GM19467 (cell line): ENCODE results near the gene CHIC2.

Source experiments
- ATAC-seq: cut with Tn5 transposase; IDR thresholded peaks from one replicate; pipeline ENCODE4 v1.9.1; 2021; ENCODE audit warnings: mild to moderate bottlenecking, moderate library complexity; ENCODE audit not compliant: unreplicated experiment

The CHIC2 gene

DNA sequence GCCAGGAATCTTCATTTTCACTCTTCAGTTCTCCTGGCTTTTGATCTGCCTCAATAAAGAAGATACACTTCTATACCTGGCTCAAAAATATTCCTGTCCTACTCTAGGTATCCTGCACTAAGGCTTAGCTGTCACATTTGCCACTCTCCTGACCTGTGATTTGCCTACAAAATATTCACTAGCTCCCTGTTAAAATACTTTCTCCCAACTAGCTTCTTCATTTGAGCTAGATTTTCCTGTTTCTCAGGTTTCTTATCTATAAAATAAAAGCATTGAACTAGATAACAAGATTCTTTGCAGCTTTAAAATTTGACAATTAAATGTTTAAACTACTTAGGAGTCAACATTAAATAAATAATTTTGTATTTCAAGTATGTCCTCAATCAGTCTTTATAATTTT, 53.2 kb downstream of the CHIC2 start:
- ATAC-seq, result no peak

DNA sequence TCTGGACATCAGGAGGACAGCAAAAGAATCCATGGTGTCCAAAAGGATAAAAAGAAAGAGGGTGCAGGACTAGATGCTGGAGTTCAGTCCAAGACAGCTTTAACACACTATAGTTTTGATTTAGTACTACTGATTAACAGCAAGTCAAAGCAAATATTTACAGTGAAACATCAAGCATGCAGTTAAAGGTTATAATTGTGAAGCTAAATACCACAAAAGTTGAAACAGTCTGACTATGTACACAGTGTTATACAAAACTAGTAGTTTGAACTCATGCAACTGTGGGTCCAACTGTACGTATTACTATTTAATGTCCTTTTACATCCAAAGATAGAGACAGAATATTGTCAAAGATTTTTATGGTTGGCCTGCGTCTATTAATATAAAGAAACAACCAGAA, 57.6 kb downstream of the CHIC2 start:
- ATAC-seq, result no peak

DNA sequence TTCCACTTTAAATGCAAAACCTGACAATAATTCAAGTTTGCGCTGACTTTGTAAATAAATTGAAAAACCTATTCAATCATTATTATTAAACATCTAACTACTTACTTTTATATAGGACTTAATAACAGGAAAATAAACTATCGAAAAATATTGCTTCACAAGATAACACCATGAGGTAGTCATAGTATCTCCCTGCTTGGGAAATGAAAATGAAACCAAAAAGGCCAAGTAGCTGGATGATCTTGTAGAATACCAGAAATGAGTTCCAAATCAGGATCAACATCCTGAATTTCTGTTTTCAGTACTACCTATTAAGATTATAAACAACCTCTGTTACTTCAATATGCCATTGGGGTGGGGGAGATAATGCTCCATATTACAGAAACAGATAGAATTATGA, 58.9 kb downstream of the CHIC2 start:
- no peak for ATAC-seq

DNA sequence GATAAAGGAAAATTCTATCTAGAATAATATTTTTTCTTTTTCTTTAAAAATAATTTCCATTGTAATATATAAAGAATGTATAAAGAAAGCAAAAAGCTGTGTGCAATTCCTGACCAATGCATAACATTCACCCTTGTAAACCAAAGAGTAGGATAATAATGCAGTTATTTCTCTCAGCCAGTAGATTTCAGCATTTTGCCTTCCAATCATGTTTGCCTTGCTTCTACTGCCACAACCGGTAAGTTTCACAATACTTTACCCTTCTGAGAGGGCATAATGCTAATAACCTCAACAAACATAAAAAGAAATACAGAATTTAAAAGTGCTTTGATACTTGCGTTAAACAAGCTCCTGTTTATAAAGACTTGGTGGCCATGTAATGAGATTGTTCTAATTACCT, 59.9 kb downstream of the CHIC2 start:
- no peak for ATAC-seq

DNA sequence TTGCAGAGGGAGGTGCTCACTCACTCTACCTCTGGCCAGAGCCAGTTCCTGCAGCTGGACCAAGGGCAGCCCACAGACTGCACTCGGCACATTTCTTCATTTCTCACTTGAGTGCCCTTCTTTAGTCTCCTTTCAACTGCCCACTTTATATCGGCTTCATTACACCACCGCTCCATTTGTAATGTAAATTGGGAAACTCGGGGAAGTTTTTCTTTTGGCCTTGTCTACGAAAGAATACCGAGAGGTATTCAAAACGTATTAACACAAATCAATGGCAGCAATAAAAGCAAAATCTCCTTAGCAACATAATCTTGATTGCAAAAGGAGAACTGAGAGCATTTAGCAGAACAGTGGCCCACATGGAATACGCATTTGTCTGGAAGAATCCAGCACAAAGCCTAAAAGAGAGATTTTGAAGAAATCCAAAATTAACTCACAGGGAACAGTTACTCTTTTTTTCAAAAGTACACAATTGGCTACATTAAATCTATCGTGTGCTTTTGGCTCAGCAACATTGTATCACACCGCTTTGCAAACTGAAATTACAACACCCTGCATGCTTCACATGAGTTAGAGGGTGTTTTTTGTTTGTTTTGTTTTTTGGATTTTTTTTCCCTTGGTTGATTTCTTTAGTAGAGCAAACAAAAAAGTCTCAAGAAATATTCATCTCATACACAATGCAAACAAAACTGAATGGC, 62.6 kb downstream of the CHIC2 start:
- no peak for ATAC-seq

DNA sequence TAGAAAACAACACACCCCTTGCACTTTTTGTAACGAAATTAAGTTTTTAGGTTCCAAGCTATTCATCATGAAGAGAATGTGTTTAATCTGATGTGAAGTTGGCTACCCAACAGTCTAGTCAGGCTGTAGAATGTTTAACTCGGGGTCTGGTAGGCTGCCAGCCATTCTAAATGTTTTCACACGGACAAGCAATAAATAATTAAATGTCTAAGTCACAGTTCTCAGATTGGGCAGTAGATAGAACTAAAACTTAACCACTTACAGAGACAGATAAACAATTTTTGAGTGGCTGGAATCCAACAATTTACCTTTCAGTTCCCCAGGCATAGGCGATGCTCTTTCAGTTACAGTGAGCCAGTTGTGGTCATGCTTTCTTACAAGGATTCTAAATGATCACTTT, 66.5 kb downstream of the CHIC2 start:
- no peak for ATAC-seq

DNA sequence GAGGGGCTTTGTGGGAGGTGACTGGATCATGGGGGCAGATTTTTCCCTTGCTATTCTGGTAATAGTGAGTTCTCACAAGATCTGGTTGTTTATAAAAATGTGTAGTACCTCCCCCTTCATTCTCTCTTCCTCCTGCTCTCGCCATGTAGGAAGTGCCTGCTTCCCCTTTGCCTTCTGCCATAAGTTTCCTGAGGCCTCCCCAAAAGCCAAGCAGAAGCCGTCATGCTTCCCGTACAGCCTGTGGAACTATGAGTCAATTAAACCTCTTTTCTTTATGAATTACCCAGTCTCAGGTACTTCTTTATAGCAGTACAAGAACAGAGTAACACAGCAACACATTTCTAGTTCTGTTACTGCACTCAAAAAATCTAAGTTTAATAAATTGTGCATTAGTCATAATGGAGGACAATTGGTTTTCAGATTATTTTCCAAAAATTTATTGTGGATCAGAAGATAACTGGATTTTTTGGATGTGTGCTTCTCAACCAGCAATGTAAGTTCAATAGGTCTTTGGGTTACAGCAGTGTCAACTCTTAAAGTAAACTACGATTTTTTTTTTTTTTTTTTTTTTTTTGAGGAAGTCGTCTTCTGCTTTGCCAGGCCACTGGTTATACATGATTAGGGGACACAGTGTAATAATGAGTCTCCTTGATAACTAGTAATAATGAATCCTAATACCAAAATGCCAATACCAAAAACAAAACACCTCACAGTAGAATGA, 69.9 kb downstream of the CHIC2 start:
- no peak for ATAC-seq

DNA sequence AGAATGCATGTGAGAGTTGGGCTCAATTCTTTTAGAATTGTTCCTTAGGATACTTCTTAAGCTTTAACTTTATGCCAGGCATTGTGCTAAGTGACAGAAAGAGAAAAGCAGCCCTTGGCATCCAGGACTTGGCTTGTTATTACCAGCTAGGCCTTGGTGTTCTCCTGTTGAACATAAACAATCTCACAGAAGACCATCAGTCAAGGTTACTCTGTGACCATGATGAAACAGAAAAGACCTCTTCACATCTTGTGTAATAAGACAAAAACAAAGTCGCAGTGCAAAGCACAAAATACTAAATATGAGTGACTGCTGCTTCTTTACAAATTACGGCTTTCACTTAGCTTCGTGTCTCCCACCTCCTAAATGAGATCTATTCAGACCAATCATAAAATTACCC, 71.6 kb downstream of the CHIC2 start:
- ATAC-seq, result no peak

DNA sequence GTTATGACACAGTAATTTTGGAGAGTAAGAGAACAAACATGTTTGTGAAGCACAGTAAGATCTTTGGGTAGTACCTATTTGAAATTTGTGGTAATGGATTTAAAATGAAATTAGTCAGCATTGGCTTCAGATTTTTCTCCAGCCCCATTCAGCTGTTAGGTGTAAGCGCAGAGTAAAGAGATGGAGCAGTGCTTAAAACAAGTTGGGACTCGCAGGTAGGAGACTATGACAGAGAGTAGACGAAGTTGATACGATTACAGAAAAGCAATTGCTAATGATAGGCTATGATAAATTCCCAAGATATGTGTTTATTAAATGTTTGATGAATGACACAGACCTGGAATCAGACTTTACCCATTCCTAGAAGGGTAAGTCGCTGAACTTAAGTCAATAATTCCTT, 72.6 kb downstream of the CHIC2 start:
- ATAC-seq, result no peak

DNA sequence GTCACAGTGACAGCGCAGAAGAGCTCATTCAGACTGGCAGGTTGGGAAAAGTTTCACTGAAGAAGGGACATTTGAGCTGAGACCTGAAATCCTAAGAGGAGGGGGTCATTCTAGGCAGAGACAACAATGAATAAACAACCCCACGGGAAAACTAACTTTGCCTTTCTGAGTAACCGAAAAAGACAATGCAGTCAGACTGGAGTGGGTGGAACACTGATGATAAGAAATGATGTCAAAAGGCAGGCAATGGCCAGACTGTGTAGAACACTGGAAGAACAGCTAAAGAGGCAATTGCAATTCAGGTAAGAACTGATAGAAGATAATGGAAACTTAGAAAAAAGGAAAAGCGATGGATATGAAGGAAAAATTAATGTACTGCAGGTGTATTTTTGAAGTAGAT, 73.8 kb downstream of the CHIC2 start:
- no peak for ATAC-seq

DNA sequence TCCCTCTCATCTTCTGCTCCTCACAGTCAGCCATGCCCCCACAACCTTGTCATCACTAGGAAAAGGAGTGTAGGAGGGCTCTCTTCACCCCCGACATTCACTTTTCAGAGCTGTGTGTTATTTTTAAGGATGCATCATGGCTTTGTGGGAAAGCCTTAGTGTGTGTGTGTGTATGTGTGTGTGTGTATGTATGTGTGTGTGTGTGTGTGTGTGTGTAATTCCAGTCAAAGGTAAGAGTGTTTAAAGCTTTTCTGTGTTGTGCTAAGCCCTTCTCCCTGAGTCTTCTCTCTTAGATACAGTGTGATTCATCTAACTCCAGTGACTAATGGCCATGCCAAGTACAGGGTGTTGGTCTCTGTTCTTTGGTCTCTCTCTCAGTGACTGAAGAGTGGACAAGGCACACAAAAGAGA, 76.6 kb downstream of the CHIC2 start:
- ATAC-seq, result no peak

DNA sequence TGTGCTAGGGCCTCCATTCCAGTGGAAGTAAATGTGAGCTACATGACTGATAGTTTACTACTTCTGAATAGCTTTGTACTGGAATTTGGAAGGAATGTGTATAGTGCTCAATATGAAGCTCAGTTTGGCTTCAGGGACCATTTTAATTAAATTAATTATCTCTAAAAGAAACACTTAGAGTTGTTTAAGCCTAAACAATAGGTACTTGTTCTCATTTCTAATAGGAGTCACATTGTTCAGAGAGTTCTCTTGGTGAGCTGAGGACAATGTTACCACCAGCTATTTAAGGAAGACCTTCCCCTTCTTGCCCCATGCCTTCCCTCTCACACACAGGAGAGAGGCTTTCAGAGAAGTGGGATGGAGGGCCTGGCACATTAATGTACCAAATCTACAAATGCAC, 78.3 kb downstream of the CHIC2 start:
- ATAC-seq, result no peak

DNA sequence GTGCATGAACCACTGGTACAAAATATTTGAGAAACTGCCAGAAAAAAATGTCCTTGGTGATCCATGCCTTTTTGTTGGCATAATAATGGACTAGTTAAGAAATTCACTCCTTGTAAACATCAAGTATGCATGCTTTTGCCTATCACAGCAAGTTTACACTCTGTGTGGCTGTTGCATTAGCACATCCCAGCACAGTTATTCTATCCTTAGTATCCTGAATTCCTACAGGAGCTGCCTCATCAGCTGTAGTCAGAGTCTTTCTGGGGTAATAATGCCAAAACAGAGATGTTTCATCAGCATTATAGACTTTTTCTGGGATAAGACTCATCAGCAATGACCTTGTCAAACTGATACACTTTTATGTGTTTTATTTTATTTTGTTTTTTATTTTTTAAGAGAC, 82.8 kb downstream of the CHIC2 start:
- no peak for ATAC-seq

DNA sequence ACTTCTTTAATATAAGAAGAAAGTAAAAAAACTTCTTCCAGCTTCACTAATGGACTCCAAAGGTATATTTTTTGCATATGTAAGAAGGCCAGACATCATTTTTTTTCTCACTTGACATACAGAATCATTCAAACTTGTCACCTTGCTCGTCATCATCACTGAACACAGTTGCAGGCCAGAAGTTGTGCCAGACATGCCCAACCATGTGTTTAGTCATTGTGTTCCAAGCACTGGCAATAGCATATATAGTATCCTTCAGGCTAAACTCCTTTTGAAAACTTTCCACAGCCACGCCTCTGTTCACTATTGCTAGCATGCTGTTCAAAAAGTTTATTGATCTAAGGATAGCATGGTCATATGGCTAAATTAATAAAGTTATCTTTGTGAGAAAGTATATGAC, 83.3 kb downstream of the CHIC2 start:
- no peak for ATAC-seq

DNA sequence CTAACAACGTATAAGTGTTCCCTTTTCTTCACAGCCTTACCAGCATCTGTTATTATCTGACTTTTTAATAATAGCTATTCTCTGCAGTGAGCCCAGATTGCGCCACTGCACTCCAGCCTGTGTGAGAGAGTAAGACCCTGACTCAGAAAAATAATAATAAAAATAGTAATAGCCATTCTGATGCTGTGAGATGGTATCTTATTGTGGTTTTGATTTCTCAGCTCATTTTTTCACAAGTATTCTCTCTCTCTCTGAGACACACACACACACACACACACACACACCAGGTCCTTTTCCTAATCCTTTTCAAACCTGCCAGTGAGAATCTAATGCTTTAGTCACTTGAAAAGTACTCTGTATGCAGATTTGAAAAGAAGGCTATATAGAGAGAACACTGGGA, 89.8 kb downstream of the CHIC2 start:
- no peak for ATAC-seq

DNA sequence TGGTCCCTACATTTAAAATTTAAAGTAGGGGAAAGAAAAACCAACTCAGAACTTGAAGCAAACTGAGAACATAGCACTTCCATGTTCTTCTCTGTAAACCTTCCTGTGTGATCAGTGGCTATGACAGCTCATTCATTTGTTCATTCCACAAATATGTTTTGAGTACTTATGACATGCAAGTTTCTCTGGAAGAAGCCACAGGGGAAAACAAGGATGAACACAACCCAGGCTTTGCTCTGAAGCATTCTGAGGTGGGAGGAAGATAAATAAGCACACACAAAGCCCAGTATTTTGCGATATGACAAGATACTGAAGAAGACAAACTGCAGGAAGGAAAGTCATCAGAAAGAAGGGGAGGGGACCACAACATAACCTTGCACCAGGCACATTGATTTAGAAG, 96.4 kb downstream of the CHIC2 start:
- ATAC-seq, result no peak

DNA sequence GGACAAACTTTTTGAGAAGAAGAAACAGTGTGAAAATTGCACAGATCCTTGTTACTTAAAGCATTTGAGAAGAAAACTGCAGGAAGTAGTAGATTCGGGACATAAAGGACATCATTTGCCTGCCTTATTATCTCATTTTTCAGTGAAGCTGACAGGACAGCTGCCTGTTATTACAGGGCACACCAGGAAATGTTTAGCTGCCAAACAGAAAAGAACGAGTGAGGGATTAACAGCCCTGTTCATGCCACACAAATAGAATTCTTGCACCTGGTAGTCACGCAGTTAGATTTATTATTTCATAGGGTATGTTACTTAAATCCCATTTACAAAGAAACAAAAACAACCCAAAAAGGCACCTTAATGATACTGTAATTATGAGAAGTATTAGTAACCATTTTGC, 100.6 kb downstream of the CHIC2 start:
- no peak for ATAC-seq

DNA sequence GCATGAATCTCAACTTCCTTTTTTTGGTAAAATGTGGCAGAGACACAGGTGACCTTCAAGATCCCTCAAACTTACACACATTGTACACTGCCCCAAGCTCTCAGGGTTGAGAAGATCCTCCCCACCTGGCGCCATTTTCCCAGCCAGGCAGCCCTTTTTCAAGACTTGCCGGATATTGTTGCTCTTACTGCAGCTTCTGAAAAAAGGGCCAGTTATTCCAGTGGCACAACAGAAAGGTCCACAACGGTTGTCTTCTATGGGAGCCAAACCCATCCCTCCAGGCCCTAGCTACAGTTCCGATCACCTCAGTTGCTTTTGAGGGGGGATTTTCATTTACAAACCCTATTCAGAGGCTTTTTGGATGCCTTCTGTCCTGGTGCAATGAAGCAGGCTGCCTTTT, 101.1 kb downstream of the CHIC2 start:
- no peak for ATAC-seq

DNA sequence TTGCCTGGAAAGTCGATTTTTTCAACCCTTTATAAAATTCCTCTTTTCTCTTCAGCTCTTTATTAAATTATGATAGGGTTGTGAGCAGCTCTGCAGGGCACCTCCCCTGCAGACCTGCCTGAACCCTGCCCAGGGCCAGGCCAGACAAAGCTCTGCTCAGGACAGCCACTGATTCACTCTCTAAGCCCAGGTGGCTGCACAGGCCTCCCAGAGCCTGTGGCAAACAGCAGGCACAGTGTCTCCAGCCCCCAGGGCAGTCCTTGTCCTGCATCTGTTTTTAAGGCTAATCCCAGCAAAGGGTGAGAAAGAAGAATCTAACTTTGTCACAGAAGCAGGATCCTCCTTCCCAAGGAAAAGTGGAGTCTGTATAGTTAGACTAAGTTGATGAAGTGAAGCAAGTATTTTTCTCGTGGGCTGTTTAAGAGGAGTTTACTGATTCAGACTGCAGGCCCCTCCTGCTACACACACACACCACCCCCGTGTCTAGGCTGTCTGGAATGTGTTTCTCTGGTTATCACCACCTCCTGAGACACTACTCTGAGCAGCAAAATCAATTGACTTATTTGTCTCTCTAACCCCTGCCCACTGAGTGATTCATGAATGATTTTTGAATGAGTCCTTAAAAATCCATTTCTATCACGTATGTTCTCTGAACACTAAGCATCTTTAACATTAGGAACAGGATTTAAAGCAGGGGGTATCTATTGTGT, 101.7 kb downstream of the CHIC2 start:
- no peak for ATAC-seq

DNA sequence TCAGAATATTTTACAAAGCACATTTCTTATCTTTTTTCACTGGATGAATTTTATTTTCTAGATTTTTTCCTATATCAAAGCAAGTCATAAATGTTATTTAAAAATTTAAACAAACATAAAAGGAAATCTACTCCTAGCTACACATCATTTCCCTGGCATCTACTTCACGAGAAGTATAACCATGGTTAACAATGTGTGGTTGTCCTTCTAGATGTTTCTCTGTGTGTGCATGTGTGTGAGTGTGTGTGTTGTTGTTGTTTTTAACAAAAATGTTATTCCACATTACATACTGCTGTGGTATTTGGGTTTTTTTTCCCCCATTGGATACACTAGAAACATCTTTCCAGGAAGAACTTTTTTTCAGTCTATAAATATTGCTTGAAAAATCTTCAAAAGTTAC, 103.1 kb downstream of the CHIC2 start:
- ATAC-seq, result no peak

DNA sequence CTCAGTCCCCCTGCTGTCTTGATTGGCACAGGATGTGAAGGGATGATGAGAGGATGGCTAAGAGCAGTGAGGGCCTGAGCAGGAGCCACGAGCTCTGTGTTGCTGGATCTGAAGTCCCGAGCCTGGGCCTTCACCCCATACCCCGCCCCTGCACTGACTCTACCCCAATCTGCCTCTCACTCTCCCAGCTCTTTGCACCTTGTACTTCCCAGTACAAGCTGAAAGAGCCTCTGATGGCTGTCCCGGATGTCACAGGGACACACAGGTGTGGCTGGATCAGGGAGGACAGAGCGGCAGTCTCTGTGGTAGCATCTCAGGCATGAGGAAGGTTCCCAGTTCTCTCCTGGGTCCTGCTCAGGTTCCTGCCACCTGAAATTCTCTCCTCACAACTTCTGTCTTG, 103.6 kb downstream of the CHIC2 start:
- no peak for ATAC-seq
